Forelimb muscle (tissue), 1 donor: ENCODE results near the gene FN3KRP. TPM values are rescaled to one million over a fixed set of nuclear protein-coding genes. Genes with fewer than 3 reads are reported as not detected.

Experiments
- polyA plus RNA-seq: library from polyadenylated mRNA; unstranded; fragments of 120-200 nt; gene quantifications from one replicate; pipeline ENCODE4 v1.2.1, GENCODE V29; 2013; ENCODE audit not compliant: insufficient read length

Gene FN3KRP
- polyA plus RNA-seq, 1 donor, result 31.0 TPM

Other genes with a start within 250 kb of the FN3KRP start
- gene FOXK2, start 197.0 kb upstream of the FN3KRP start, polyA plus RNA-seq, result 37.9 TPM
- 56.1 TPM for gene WDR45B, start 68.3 kb upstream of the FN3KRP start, polyA plus RNA-seq
- gene RAB40B, start 18.0 kb upstream of the FN3KRP start, polyA plus RNA-seq, result 48.8 TPM
- 19.1 TPM for gene FN3K, start 18.9 kb downstream of the FN3KRP start, polyA plus RNA-seq
- 54.9 TPM for gene TBCD, start 35.4 kb downstream of the FN3KRP start, polyA plus RNA-seq
- gene ZNF750, start 123.3 kb downstream of the FN3KRP start, polyA plus RNA-seq, result 0.18 TPM